ENCODE data around the gene CALCR. TPM values are rescaled to one million over a fixed set of nuclear protein-coding genes. Genes with fewer than 3 reads are reported as not detected.

Gene CALCR
- total RNA-seq (2013): 0.08 TPM
- not detected for polyA plus RNA-seq
- not detected in 2 replicates for polyA minus RNA-seq
- 0 to 1.7 (median 0.11) reads per million in 11 experiments for total RNA-seq

DNA sequence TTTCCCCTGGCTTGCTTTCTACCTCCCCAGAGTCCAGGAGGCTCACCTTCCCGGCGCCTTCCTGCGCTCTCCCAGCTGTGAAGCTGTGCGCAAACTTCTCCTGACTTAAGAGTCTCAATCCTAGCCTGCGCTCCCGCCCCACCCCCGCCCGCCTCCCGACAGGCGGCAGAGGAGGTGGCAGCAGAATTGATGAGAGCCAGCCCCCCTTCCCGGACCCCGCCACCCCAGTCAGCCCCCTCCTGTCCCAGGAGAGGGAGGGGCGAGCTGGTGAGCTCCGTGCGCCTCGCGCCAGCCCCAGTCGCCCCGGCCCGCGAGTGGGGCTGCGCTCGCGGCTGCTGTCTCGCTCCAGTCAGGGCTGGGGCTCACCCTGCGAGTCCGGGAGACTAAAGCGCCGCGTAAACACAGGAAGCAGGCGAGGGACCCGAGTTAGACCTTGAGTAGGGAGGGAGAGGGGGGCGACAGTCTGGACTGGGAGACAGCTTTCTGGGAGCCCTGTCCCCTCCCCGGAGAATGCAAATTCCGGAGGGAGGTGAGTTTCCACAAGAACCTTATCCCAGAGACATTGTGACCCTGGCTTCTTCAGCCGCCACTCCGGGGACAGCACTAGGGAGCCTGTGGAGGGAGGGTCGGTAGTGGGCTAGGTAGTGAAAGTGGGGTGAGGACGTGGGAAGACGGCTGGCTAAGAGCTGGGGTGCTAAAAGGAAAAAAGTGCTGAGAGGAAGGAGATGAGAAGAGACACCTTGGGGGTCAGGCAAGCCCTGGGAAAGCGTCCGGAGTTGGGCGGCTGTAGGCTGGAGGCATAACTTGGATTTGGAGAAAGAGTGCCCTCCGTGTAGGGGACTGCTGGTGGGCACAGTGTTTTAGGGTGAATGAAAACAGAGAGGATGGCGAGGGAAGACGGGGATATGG is at the start of gene CALCR:
CALCR (minus strand) TSS at position 79 of the 909 bp plus-strand sequence. CDS start 87,743 bp downstream, outside the sequence.
- no peaks in the 10 kb centered on the region for H3K79me2 ChIP-seq (ENCODE audit: insufficient read depth, low read length)
- Mint-ChIP-seq H3K4me3 (peak within 1 kb of the TSS in 1 of 2 donors; percentile 80), H3K27ac (no peak within 1 kb of the TSS), H3K4me1 (no peaks in the 10 kb centered on the region), H3K27me3 (ENCODE audit: low read depth in 3 of 3) (peaks cover 41 to 62% (median 57%) of the 10 kb centered on the region in 3 donors), H3K36me3 (peaks cover 0 to 4% of the 10 kb centered on the region in 2 donors), H3K9me3 (peaks cover 0 to 7% (median 2%) of the 10 kb centered on the region in 7 donors)
- H3K4me3 ChIP-seq (replicated peaks in 1 of 3; ENCODE audit: low read depth in 2 of 3, low read length in 3 of 3): no peak within 1 kb of the TSS
- H3K4me1 ChIP-seq (ENCODE audit: control insufficient read depth in 1 of 2, insufficient read depth in 2 of 2, low read length in 2 of 2): no peaks in the 10 kb centered on the region
- no peak within 1 kb of the TSS for H3K4me2 ChIP-seq (replicated peaks; ENCODE audit: extremely low read depth, low read length, poor library complexity, severe bottlenecking)
- intact Hi-C loops (cut with micrococcal nuclease): no loop called here
- no peak within 1 kb of the TSS for H3K9ac ChIP-seq (ENCODE audit: insufficient read depth, low read length, poor library complexity, severe bottlenecking)
- H3K27ac ChIP-seq (ENCODE audit: low read depth in 1 of 2, low read length in 2 of 2): no peak within 1 kb of the TSS
- peaks cover 0 to 7% of the 10 kb centered on the region in 2 donors for H3K9me3 ChIP-seq (replicated peaks in 1 of 2; ENCODE audit: control insufficient read depth in 1 of 2, insufficient read depth in 1 of 2, low read length in 2 of 2)
- peaks cover 43 to 74% of the 10 kb centered on the region in 2 donors for H3K27me3 ChIP-seq (ENCODE audit: control insufficient read depth in 2 of 2, insufficient read depth in 2 of 2, low read length in 2 of 2)
- TF ChIP-seq, protein P1, sequence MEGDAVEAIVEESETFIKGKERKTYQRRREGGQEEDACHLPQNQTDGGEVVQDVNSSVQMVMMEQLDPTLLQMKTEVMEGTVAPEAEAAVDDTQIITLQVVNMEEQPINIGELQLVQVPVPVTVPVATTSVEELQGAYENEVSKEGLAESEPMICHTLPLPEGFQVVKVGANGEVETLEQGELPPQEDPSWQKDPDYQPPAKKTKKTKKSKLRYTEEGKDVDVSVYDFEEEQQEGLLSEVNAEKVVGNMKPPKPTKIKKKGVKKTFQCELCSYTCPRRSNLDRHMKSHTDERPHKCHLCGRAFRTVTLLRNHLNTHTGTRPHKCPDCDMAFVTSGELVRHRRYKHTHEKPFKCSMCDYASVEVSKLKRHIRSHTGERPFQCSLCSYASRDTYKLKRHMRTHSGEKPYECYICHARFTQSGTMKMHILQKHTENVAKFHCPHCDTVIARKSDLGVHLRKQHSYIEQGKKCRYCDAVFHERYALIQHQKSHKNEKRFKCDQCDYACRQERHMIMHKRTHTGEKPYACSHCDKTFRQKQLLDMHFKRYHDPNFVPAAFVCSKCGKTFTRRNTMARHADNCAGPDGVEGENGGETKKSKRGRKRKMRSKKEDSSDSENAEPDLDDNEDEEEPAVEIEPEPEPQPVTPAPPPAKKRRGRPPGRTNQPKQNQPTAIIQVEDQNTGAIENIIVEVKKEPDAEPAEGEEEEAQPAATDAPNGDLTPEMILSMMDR (IDR thresholded peaks at IDR 0.05): no peak
- H3K36me3 ChIP-seq (replicated peaks in 1 of 2; ENCODE audit: control insufficient read depth in 1 of 2, insufficient read depth in 2 of 2, low read length in 2 of 2): no peaks in the 10 kb centered on the region
- H4K20me1 ChIP-seq (ENCODE audit: insufficient read depth, low read length): no peaks in the 10 kb centered on the region
- WGBS (ENCODE audit: insufficient coverage): under 1% methylated on average over 29 of the region's 46 CpGs
- H2AFZ ChIP-seq (ENCODE audit: insufficient read depth, low read depth, low read length, poor library complexity, severe bottlenecking): no peak within 1 kb of the TSS
- DNase-seq: no peak

DNA sequence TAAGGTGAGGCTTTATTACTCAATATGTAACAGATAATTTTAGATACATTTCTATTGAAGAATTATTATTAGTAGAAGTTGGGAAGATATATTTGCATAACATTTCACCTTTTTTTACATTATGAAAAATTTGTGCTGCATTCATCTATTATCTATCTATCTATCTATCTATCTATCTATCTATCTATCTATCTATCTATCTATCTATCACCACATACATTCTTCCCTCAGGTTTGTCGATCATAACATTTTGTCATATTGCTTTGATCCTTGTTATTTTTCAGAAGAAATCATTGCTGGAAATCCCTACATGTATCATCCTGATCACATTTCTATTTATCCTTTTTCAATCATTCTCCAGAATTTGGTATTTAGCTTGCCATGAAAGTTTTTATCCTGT is 49.3 kb upstream of the CALCR start:
- Histone ChIP-seq H4K20me1 (ENCODE audit: insufficient read depth, low read length) (no peaks in the 10 kb centered on the region), H3K4me1 (ENCODE audit: control insufficient read depth in 1 of 2, insufficient read depth in 2 of 2, low read length in 2 of 2) (no peaks in the 10 kb centered on the region), H2AFZ (ENCODE audit: insufficient read depth, low read depth, low read length, poor library complexity, severe bottlenecking) (no peak overlapping the region), H3K9ac (ENCODE audit: insufficient read depth, low read length, poor library complexity, severe bottlenecking) (no peak overlapping the region), H3K27me3 (ENCODE audit: control insufficient read depth in 2 of 2, insufficient read depth in 2 of 2, low read length in 2 of 2) (no peaks in the 10 kb centered on the region), H3K27ac (ENCODE audit: low read depth in 1 of 2, low read length in 2 of 2) (no peak overlapping the region), H3K4me3 (replicated peaks in 1 of 3; ENCODE audit: low read depth in 2 of 3, low read length in 3 of 3) (no peak overlapping the region), H3K9me3 (replicated peaks in 1 of 2; ENCODE audit: control insufficient read depth in 1 of 2, insufficient read depth in 1 of 2, low read length in 2 of 2) (no peaks in the 10 kb centered on the region), H3K4me2 (replicated peaks; ENCODE audit: extremely low read depth, low read length, poor library complexity, severe bottlenecking) (no peak overlapping the region), H3K36me3 (replicated peaks in 1 of 2; ENCODE audit: control insufficient read depth in 1 of 2, insufficient read depth in 2 of 2, low read length in 2 of 2) (no peaks in the 10 kb centered on the region), H3K79me2 (ENCODE audit: insufficient read depth, low read length) (no peaks in the 10 kb centered on the region)
- intact Hi-C loops (cut with micrococcal nuclease): no loop called here
- Mint-ChIP-seq H3K27ac (no peak overlapping the region), H3K9me3 (peaks cover 0 to 3% (median 0%) of the 10 kb centered on the region in 7 donors), H3K4me3 (no peak overlapping the region), H3K27me3 (ENCODE audit: low read depth in 3 of 3) (no peaks in the 10 kb centered on the region), H3K4me1 (no peaks in the 10 kb centered on the region), H3K36me3 (no peaks in the 10 kb centered on the region)
- no peak for DNase-seq
- TF ChIP-seq, protein P1 (IDR thresholded peaks at IDR 0.05): no peak
- WGBS (ENCODE audit: insufficient coverage): no CpG with 5 or more reads among the region's 1 CpG

Measured in CD14-positive monocyte (primary cell).